ENCODE results near the gene MREG.

GRCh38 chr2:216013080-216013909 is at the start of gene MREG:
- TF ChIP-seq POLR2A (IDR thresholded peaks at IDR 0.05; ENCODE audit: low read length) = no peak
- TF ChIP-seq GATA1 (IDR thresholded peaks at IDR 0.05; ENCODE audit: low read depth, low read length) = no peak
